Fibroblast of skin of left quadriceps (primary cell): ENCODE data around the gene TMEM255A.

Experiments
- DNase-seq, 2 experiments: peaks; one replicate each; pipeline ENCODE4 v3.0.0-alpha.2; 2013; ENCODE audit warnings: low read depth in 2 of 2

Gene TMEM255A

DNA sequence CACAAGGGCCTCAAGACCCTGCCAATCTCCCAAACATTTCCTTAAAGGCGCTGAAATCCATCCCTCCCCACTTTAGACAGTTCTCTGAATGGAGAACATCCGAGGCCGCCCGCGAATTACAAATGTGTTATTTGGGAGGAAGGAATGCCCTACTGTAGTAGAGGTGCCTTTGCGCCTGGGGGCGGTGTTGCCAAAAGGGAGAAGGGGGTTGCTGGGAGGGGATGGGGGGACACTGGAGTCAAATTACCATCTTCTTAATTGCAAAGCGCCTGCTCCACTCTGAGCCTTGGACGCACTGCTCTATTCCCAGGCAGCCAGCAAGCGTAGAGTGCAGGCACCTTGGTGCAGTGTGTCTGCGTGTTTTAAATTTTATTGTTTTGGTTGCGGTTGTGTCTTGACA lies 2.7 kb downstream of the TMEM255A start:
- no peak for DNase-seq

DNA sequence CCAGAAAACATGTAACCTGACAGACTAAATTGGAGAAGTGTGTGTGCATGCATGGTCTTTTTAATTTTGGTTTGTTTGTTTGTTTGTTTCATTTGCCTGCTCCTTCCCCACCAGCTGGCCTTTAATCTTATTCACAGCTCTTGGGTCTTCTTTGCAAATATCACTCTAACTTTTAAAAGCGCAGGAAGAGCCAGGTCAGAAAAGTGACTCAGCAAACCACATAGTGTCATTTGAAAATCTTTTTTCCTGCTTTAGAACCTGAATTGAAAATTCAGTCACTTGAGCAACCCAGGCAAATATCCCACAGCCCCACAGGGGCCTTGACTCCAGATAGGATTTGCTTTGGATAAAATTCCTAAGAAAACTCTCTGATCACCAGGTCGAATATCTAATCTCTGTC lies 4.6 kb downstream of the TMEM255A start:
- DNase-seq: no peak

DNA sequence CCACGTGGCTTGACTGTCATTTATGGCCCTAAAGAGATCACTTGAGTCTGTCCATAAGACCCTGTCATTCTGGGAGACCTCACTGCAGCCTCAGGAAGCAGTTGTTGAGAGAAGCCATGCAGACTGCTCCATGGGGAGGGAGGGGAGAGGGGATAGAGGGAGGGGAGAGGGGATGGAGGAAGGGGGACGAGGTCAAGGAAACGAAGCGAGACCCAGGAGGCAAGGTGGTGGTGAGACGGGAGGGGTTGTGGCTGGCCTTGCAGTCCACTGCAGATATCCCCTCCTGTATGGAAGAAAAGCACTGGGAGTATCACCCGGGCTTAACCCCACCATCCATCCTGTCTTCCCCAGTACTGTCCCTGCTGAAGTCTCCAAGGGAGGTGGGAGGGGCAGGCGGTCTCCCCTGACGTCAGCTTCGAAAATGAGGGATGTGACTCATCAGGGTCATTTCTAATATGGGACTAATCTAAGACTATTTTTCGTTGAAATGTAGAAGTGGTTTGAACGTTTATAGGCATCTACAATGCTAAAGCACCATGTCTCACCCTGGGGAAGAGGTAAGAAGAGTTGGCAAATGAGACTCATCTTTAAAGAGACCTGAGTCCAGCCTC lies 5.6 kb downstream of the TMEM255A start:
- DNase-seq: no peak

GRCh38 chrX:120304256-120304655 lies 7.0 kb downstream of the TMEM255A start:
- no peak for DNase-seq

DNA sequence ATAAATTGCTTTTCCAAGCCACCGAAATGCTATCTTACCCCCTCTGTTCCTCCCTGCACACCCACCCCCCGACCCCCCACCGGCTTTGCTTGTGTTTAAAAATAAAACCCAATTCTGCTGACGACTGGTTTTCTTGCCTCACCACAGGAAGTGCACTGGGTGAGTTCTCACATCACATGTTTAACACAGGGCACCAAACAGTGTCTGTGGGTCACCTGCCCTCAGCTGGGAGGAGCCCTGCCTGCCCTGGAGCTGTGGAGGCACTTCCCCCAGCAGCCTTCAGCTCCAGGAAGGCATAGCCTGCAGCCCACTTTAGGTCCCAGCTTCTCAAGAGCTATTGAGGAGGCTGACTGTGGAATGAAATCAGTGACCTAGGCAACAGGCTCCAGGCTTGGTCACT lies 8.8 kb downstream of the TMEM255A start:
- DNase-seq: no peak

- DNase-seq: no peak
Measured at GRCh38 chrX:120301960-120302359, 9.3 kb downstream of the TMEM255A start.

DNA sequence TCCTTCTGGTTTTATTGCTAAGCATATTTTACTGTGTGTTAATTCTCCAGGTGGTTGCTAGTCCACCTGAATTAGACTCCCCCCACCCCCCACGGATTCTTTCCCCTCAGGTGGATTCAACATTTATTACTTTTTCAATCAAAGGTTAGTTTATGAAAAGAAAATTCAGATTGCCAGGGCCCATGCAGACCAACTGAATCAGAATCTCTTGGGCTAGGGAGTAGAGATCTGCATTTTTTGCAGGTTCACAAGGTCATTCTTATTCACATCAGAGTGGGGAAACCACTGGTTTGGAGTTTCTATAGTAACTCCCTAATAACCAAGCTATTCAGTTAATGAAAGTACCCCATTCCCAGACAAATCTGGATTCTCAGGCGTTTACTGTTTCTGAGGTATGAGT lies 9.8 kb downstream of the TMEM255A start:
- no peak for DNase-seq

- DNase-seq: no peak
Measured at GRCh38 chrX:120299928-120300327, 11.3 kb downstream of the TMEM255A start.

DNA sequence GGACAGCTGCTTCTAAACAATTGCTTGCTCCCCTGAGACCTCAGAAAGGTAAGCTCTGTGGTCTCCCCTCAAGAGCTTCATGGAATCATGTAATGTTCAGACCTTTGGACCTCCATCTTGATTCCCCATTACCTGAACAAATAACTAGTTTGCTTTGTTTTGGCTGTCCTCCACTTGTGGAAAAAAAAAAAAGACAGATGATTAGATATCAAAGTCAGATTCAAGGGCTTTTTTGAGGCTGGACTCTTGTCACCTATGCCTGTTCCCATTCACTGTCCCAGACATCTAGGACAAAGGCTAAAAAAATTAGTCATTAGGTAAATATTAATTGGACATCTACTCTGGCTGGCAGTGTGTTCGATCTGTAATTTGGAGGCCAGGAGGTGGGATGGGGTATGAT lies 13.3 kb downstream of the TMEM255A start:
- no peak for DNase-seq

DNA sequence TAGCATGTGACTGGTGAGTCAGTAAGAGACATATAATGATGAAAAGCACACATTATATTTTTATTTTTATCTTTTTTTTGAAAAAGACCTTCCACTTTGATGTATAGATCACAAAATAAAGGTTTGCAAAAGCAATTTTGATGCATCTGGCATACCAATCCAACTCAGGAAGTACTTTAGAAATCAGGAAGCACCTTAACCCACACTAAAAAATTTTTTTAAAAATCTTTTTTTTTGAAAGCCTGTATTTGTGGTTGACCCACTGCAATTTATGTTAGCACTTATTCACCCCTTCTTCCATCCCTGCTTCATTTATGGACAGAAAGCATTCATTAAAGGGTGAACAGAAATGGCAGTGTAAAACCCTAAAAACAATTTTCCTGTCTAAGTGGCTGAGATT lies 16.6 kb downstream of the TMEM255A start:
- DNase-seq: no peak

DNA sequence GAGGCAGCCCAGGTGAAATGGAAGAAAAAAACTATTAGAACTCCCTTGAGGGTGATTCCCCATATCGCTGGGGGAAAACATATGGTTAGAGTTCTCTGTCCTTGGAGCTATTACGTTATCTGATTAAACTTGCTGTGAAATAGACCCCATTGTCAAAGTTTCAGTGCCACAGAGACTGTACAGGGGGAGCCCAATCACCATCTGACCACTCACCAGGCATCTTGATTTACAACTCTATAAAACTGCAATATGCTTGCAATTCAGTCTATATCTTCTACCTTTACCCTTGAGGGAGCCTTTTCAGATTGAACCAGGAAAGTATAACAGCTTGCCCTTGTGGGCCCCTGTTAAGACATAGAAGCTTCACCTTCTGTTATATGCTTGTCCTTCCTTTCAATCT lies 18.2 kb downstream of the TMEM255A start:
- no peak for DNase-seq

DNA sequence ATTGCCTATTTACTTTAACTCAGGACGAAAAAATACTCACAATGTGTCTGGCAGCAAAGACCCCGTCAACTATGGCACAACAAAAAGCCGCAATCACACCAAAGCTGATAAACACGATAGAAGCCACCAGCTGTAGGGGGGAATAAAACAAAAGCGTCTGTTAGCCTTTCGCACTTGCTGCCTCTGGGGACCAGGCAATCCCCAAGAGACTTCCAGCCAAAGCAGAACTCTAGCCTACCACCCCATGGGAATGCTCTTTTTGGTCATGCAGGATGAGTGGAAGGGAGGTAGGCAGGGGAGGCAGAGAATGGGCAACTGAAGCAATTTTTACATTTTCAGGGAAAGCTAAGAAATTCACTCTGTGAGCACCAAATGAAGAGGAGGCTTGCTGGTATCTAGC lies 20.1 kb downstream of the TMEM255A start:
- no peak for DNase-seq

GRCh38 chrX:120290107-120290506 lies 21.2 kb downstream of the TMEM255A start:
- no peak for DNase-seq

GRCh38 chrX:120287513-120288112 lies 23.6 kb downstream of the TMEM255A start:
- DNase-seq: no peak

DNA sequence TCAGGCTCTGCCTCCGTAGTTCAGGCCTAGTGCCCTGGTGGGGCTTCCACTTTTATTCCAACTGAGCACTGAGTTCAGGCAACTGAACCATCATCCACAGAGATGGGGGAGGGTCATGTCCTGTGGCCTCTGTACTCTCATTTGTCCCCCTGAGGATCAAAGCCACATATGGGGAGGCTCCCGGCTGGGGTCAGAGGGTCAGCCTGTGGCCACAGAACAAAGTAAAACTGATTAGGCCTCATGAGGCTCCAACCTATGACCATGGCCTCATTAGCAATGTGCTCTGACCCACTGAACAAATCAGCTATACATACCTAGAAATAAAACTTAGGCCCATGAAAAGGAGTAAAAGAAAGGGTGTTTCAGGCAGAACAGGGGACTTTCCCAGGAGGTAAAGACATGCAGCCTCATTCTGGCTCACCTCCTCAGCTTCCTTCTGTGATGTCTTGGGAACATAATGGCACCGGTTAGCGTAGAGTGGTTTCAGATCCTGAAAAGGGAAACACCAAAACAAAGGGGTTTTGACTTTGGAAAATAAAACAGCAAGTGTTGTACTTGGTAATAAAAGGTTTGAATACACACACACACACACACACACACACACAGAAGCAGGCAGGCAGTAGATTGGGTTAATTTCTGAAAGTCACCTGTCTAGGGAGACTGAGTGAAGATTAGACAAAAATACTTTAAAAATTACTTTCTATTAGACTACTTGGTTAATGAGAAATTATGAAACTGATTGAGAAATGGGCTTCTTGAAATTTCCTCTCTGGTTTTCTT lies 24.3 kb downstream of the TMEM255A start:
- no peak for DNase-seq

- no peak for DNase-seq
Measured at GRCh38 chrX:120282697-120283096, 28.6 kb downstream of the TMEM255A start.

DNA sequence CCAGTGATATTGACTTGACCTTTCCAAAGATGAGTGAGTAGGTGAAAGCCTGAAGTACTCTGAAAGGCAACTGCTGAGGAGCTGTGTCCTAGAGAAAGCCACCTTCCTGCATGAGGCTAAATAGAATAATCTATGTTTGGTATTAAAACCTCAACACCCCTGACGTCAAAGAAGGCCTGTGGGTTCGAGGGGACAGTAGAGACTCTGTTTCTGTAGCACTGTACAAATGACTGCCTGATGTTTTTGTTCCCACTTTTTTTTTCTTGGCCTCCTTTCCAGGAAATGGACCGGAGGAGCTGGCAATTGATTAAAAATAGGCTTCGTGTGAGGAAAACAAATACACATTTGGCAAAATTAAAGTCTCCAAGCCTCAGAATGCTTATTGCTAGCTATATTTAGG lies 29.5 kb downstream of the TMEM255A start:
- no peak for DNase-seq

DNA sequence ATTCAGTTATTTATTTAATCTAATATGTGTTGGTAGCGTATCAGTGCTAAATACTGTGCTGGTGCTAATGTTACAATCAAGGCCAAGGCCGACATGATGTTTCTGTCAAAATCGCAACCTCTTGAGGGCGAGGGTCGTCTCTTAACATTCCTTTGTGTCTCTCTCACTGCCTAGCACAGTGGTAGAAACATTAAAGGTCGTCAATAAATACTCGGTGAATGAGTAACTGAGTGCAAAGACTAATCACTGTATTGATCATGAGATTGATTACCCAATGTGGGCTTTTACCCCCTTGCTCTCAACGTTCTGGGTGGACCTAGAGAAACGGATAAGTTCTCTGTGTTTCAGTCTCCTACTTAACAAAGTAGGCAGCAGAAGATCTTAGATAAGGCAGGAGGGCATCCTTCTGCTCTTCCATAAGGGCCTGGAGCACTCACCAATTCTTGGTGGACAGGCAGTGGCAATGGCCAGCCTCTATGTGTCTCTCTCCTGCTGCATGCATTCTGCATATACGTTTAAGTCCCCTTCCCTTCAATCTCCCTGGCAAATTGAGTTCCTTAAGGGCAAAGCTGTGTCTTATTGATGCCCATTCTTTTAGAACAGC lies 30.1 kb downstream of the TMEM255A start:
- no peak for DNase-seq

GRCh38 chrX:120274958-120275357 lies 36.3 kb downstream of the TMEM255A start:
- DNase-seq: no peak

- no peak for DNase-seq
Measured at GRCh38 chrX:120274145-120274544, 37.1 kb downstream of the TMEM255A start.

- DNase-seq: no peak
Measured at GRCh38 chrX:120271218-120271617, 40.0 kb downstream of the TMEM255A start.

- DNase-seq: no peak
Measured at GRCh38 chrX:120270567-120270966, 40.7 kb downstream of the TMEM255A start.
